HepG2 (cell line): ENCODE measurements around the gene SLC44A4. TPM values are rescaled to one million over a fixed set of nuclear protein-coding genes. Genes with fewer than 3 reads are reported as not detected.
A peak's percentile ranks its signal among the peaks of the same experiment; 100 is the strongest.

Experiments
- DNMT3B ChIP-seq: conservative IDR thresholded peaks from 2 replicates; pipeline ENCODE4 v1.6.1; 2016; ENCODE audit warnings: missing biosample characterization, control low read depth
- GABPA ChIP-seq, 2 experiments: IDR thresholded peaks; 2 replicates each; pipeline ENCODE4 v1.6.1; 2011 to 2016; ENCODE audit warnings: low read depth in 2 of 2, low read length in 1 of 2, missing biosample characterization in 1 of 2, missing genetic modification characterization in 1 of 2
- HES4 ChIP-seq: sonication (generic); formaldehyde crosslinking; IDR thresholded peaks from 2 replicates; pipeline ENCODE4 v1.9.0; 2021; ENCODE audit warnings: mild to moderate bottlenecking, missing genetic modification reagents, borderline replicate concordance
- NFIC ChIP-seq: IDR thresholded peaks from 2 replicates; pipeline ENCODE4 v1.6.1; 2012; ENCODE audit warnings: mild to moderate bottlenecking, low read length, inconsistent platforms
- RARG ChIP-seq: sonication (generic); formaldehyde crosslinking; IDR thresholded peaks from 2 replicates; pipeline ENCODE4 v1.4.0; 2020; ENCODE audit warnings: low read depth, mild to moderate bottlenecking, missing genetic modification reagents
- REXO4 ChIP-seq: sonication (generic); formaldehyde crosslinking; IDR thresholded peaks from 2 replicates; pipeline ENCODE4 v1.8.0; 2022; ENCODE audit warnings: missing genetic modification reagents, mild to moderate bottlenecking, borderline replicate concordance
- SMYD3 ChIP-seq: sonication (generic); formaldehyde crosslinking; IDR thresholded peaks from 2 replicates; pipeline ENCODE4 v1.8.1; 2023; ENCODE audit warnings: mild to moderate bottlenecking, missing genetic modification reagents
- SP2 ChIP-seq: sonication (generic); formaldehyde crosslinking; IDR thresholded peaks from 2 replicates; pipeline ENCODE4 v1.5.1; 2020; ENCODE audit warnings: mild to moderate bottlenecking, missing genetic modification reagents
- SRSF1 ChIP-seq: fragments of 200-400 bp; formaldehyde crosslinking; optimal IDR thresholded peaks from 2 replicates; pipeline ENCODE3; 2017; ENCODE audit warnings: mild to moderate bottlenecking, low read depth, low read length, moderate library complexity
- THAP11 ChIP-seq: IDR thresholded peaks from 2 replicates; pipeline ENCODE4 v1.6.1; 2016; ENCODE audit warnings: missing biosample characterization, missing genetic modification reagents
- THRA ChIP-seq: sonication (generic); formaldehyde crosslinking; IDR thresholded peaks from 2 replicates; pipeline ENCODE4 v1.4.0; 2020; ENCODE audit warnings: missing genetic modification reagents, borderline replicate concordance
- WIZ ChIP-seq: sonication (generic); formaldehyde crosslinking; IDR thresholded peaks from 2 replicates; pipeline ENCODE4 v1.5.1; 2020; ENCODE audit warnings: mild to moderate bottlenecking, missing genetic modification reagents
- ZC3H13 ChIP-seq: sonication (generic); formaldehyde crosslinking; IDR thresholded peaks from 2 replicates; pipeline ENCODE4 v1.8.1; 2023; ENCODE audit warnings: mild to moderate bottlenecking, missing genetic modification reagents, moderate library complexity
- ZNF230 ChIP-seq: sonication (generic); formaldehyde crosslinking; IDR thresholded peaks from 2 replicates; pipeline ENCODE4 v1.4.0; 2020; ENCODE audit warnings: mild to moderate bottlenecking, missing genetic modification reagents
- ZNF280D ChIP-seq: sonication (generic); formaldehyde crosslinking; IDR thresholded peaks from 2 replicates; pipeline ENCODE4 v1.5.1; 2020; ENCODE audit warnings: mild to moderate bottlenecking, missing genetic modification reagents
- ZNF282 ChIP-seq: fragments of 450-650 bp; IDR thresholded peaks from 2 replicates; pipeline ENCODE4 v1.6.1; 2018; ENCODE audit not compliant: partially characterized antibody
- ZNF546 ChIP-seq: sonication (generic); formaldehyde crosslinking; conservative IDR thresholded peaks from 2 replicates; pipeline ENCODE4 v1.8.1; 2023; ENCODE audit warnings: mild to moderate bottlenecking, missing genetic modification reagents
- ZNF563 ChIP-seq: sonication (generic); formaldehyde crosslinking; IDR thresholded peaks from 2 replicates; pipeline ENCODE4 v1.8.0; 2022; ENCODE audit warnings: mild to moderate bottlenecking, moderate library complexity, missing genetic modification reagents
- ZNF652 ChIP-seq: IDR thresholded peaks from 2 replicates; pipeline ENCODE4 v1.6.1; 2016; ENCODE audit warnings: low read depth, borderline replicate concordance
- ZNF781 ChIP-seq: sonication (generic); formaldehyde crosslinking; IDR thresholded peaks from 2 replicates; pipeline ENCODE4 v1.5.1; 2020; ENCODE audit warnings: borderline replicate concordance, mild to moderate bottlenecking, missing genetic modification reagents; ENCODE audit errors: not compliant biosample characterization
- polyA plus RNA-seq, 8 experiments: library from polyadenylated mRNA; depleted of rRNA in 3 of 8; stranded (reverse) in 7 of 8; unstranded in 1 of 8; fragments of >200 nt; fragmentation: Illumina TruSeq in 4 of 8; extraction: Trizol in 4 of 8; gene quantifications; 2 replicates each; pipeline versions ENCODE4 v1.2.1 to v1.2.3, GENCODE V29; 2011 to 2016; ENCODE audit warnings: low read depth in 4 of 8, missing spikeins in 1 of 8, mixed read lengths in 1 of 8; ENCODE audit not compliant: insufficient read depth in 1 of 8
- total RNA-seq, 5 experiments: library from RNA; depleted of rRNA; stranded (reverse); fragments of >200 nt; fragmentation: Illumina TruSeq; extraction: Trizol; gene quantifications; 2 replicates each; pipeline ENCODE4 v1.2.3, GENCODE V29; 2016; ENCODE audit warnings: low read depth in 1 of 5
- TF ChIP-seq, protein P1 (sequence below): sonication (generic); formaldehyde crosslinking; IDR thresholded peaks from 2 replicates; pipeline ENCODE4 v1.5.1; 2020; ENCODE audit warnings: missing genetic modification reagents, mild to moderate bottlenecking, borderline replicate concordance
- TF ChIP-seq, protein P2 (sequence below): IDR thresholded peaks from 2 replicates; pipeline ENCODE4 v1.6.1; 2012; ENCODE audit warnings: inconsistent platforms

SLC44A4 gene
- total and polyA plus RNA-seq, 2 of the 13 experiments (the other 11 are each of a cell fraction or from before 2014, with no cell fraction given), result 3.5 to 5.9 TPM

- TF ChIP-seq, protein P1, sequence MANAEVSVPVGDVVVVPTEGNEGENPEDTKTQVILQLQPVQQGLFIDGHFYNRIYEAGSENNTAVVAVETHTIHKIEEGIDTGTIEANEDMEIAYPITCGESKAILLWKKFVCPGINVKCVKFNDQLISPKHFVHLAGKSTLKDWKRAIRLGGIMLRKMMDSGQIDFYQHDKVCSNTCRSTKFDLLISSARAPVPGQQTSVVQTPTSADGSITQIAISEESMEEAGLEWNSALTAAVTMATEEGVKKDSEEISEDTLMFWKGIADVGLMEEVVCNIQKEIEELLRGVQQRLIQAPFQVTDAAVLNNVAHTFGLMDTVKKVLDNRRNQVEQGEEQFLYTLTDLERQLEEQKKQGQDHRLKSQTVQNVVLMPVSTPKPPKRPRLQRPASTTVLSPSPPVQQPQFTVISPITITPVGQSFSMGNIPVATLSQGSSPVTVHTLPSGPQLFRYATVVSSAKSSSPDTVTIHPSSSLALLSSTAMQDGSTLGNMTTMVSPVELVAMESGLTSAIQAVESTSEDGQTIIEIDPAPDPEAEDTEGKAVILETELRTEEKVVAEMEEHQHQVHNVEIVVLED (CRISPR knock-in tag), result peak; percentile 41; the same call in 1 of the 2 replicates
- TF ChIP-seq ZNF781 (CRISPR knock-in tag) (no peak), GABPA (IDR thresholded peaks at IDR 0.05; ENCODE audit: low read depth, low read length) (no peak), GABPA (CRISPR knock-in tag; IDR thresholded peaks at IDR 0.05; ENCODE audit: low read depth) (peak; percentile 76), ZNF230 (CRISPR knock-in tag) (no peak), SRSF1 (peak; percentile 13), THAP11 (peak; percentile 98), NFIC (0 out of 2 replicates have a peak, but pooled peaks have one; percentile 41), RARG (CRISPR knock-in tag) (no peak), ZNF652 (CRISPR knock-in tag) (no peak), WIZ (CRISPR knock-in tag) (no peak), SMYD3 (CRISPR knock-in tag) (0 out of 2 replicates have a peak, but pooled peaks have one; percentile 55), THRA (CRISPR knock-in tag) (peak; percentile 86; the same call in 1 of the 2 replicates), REXO4 (CRISPR knock-in tag) (no peak), ZNF282 (no peak), ZC3H13 (CRISPR knock-in tag) (peak; percentile 82), ZNF563 (no peak), HES4 (CRISPR knock-in tag) (no peak), SP2 (0 out of 2 replicates have a peak, but pooled peaks have one; percentile 28), ZNF280D (CRISPR knock-in tag) (no peak), ZNF546 (CRISPR knock-in tag) (no peak), DNMT3B (CRISPR knock-in tag) (0 out of 2 replicates have a peak, but pooled peaks have one; percentile 36)
- TF ChIP-seq, protein P2, sequence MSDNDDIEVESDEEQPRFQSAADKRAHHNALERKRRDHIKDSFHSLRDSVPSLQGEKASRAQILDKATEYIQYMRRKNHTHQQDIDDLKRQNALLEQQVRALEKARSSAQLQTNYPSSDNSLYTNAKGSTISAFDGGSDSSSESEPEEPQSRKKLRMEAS, result no peak; the same call in 1 of the 2 replicates
These were observed 19.7 kb upstream of the SLC44A4 start (continued) for GRCh38 chr6:31898383-31899011.
